HEK293T (cell line): ENCODE results near the gene CTDP1.
A peak's percentile ranks its signal among the peaks of the same experiment; 100 is the strongest.

ENCODE experiments used
- CTCF ChIA-PET: fragments of 350-600 bp; formaldehyde crosslinking; extraction: SDS; loops from one replicate; lab custom pipeline; 2021; ENCODE audit warnings: antibody characterized with exemption, inconsistent platforms; lab: Yijun Ruan, JAX
- POLR2A ChIA-PET: fragments of 350-600 bp; formaldehyde crosslinking; extraction: SDS; loops from one replicate; lab custom pipeline; 2020; ENCODE audit warnings: antibody characterized with exemption, inconsistent platforms; lab: Yijun Ruan, JAX
- DNase-seq: peaks from one replicate; pipeline ENCODE4 v3.0.0; 2012; ENCODE audit warnings: mixed read lengths; ENCODE audit errors: extremely low spot score
- ARNT ChIP-seq: fragments of 450-650 bp; IDR thresholded peaks from 2 replicates; pipeline ENCODE4 v1.6.1; 2017; ENCODE audit warnings: mild to moderate bottlenecking
- BHLHE40 ChIP-seq: fragments of 450-650 bp; IDR thresholded peaks from 2 replicates; pipeline ENCODE4 v1.6.1; 2016; ENCODE audit warnings: mild to moderate bottlenecking, moderate library complexity, borderline replicate concordance
- CTBP1 ChIP-seq: fragments of 450-650 bp; IDR thresholded peaks from 2 replicates; pipeline ENCODE4 v1.6.1; 2016; ENCODE audit warnings: borderline replicate concordance
- ELF4 ChIP-seq: fragments of 450-650 bp; IDR thresholded peaks from 2 replicates; pipeline ENCODE4 v1.6.1; 2017; ENCODE audit warnings: antibody characterized with exemption
- FOXA1 ChIP-seq: fragments of 450-650 bp; IDR thresholded peaks from 2 replicates; pipeline ENCODE4 v1.6.1; 2016; ENCODE audit warnings: mild to moderate bottlenecking
- FOXK2 ChIP-seq: fragments of 450-650 bp; IDR thresholded peaks from 2 replicates; pipeline ENCODE4 v1.6.1; 2016; ENCODE audit warnings: mild to moderate bottlenecking
- FOXM1 ChIP-seq: fragments of 450-650 bp; IDR thresholded peaks from 2 replicates; pipeline ENCODE4 v1.6.1; 2017; ENCODE audit warnings: mild to moderate bottlenecking, borderline replicate concordance
- HDGF ChIP-seq: fragments of 450-650 bp; IDR thresholded peaks from 2 replicates; pipeline ENCODE4 v1.6.1; 2017; ENCODE audit warnings: antibody characterized with exemption, borderline replicate concordance
- L3MBTL2 ChIP-seq: fragments of 450-650 bp; conservative IDR thresholded peaks from 2 replicates; pipeline ENCODE4 v1.6.1; 2016; ENCODE audit warnings: mild to moderate bottlenecking
- LEF1 ChIP-seq: fragments of 450-650 bp; IDR thresholded peaks from 2 replicates; pipeline ENCODE4 v1.6.1; 2017; ENCODE audit warnings: mild to moderate bottlenecking, borderline replicate concordance
- NFRKB ChIP-seq: fragments of 450-650 bp; IDR thresholded peaks from 2 replicates; pipeline ENCODE4 v1.6.1; 2016; ENCODE audit warnings: mild to moderate bottlenecking, moderate library complexity
- SP1 ChIP-seq: fragments of 450-650 bp; IDR thresholded peaks from 2 replicates; pipeline ENCODE4 v1.6.1; 2017
- SUZ12 ChIP-seq: fragments of 450-650 bp; IDR thresholded peaks from 2 replicates; pipeline ENCODE4 v1.6.1; 2016; ENCODE audit warnings: mild to moderate bottlenecking
- TARDBP ChIP-seq: fragments of 450-650 bp; IDR thresholded peaks from 2 replicates; pipeline ENCODE4 v1.6.1; 2016
- ZNF384 ChIP-seq: fragments of 450-650 bp; IDR thresholded peaks from 2 replicates; pipeline ENCODE4 v1.6.1; 2016
- TF ChIP-seq, protein P1 (sequence below): fragments of 450-650 bp; IDR thresholded peaks from 2 replicates; pipeline ENCODE4 v1.6.1; 2016

Gene CTDP1

DNA sequence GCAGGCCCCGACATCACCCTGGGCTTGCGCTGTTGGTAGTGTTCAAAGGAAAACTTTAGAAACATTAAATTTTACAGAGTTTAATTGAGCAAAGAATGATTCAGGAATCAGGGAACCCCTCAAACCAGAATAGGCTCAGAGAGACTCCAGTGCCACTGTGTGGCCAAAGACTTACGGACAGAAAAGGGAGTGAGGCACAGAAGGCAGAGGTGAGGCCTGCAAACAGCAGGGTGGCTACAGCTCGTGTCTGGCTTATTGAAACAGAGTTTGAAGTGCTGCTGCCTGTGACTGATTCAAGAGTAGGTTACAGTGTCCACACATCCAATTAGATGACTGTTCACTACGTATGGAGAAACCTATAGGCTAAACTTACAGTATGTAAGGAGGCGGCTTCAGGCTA is 2.4 kb upstream of the CTDP1 start:
- ChIA-PET POLR2A (no interaction called here), CTCF (no interaction called here)
- DNase-seq = no peak
- TF ChIP-seq ELF4 (no peak), FOXA1 (no peak), LEF1 (no peak), ZNF384 (no peak), L3MBTL2 (no peak), FOXM1 (no peak), HDGF (no peak), ARNT (no peak), NFRKB (no peak)
- TF ChIP-seq, protein P1, sequence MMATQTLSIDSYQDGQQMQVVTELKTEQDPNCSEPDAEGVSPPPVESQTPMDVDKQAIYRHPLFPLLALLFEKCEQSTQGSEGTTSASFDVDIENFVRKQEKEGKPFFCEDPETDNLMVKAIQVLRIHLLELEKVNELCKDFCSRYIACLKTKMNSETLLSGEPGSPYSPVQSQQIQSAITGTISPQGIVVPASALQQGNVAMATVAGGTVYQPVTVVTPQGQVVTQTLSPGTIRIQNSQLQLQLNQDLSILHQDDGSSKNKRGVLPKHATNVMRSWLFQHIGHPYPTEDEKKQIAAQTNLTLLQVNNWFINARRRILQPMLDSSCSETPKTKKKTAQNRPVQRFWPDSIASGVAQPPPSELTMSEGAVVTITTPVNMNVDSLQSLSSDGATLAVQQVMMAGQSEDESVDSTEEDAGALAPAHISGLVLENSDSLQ = no peak

DNA sequence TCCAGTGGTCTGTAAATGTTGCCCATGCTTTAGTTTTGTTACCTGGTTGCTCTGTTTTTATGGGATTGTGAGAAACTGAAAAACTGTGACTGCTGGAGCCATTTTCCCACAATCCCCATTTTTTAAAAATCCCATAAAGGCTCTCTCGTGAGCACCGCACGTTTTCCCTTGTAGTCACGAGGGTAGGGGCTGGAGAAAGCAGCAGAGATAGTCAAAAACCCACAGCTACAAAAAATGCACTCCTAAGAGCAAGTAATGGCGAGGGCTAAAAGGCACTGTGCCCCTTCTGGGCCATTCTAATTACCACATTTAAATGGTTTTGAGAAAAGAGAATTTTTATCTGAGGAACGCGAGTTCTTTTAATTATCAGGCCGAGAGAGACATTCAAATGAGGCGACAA is 1.8 kb upstream of the CTDP1 start:
- TF ChIP-seq FOXM1 (no peak), L3MBTL2 (no peak), SUZ12 (no peak), BHLHE40 (no peak), HDGF (no peak), FOXK2 (no peak), CTBP1 (no peak), TARDBP (no peak), SP1 (no peak)
- no peak for DNase-seq
- ChIA-PET CTCF (no interaction called here), POLR2A (no interaction called here)

DNA sequence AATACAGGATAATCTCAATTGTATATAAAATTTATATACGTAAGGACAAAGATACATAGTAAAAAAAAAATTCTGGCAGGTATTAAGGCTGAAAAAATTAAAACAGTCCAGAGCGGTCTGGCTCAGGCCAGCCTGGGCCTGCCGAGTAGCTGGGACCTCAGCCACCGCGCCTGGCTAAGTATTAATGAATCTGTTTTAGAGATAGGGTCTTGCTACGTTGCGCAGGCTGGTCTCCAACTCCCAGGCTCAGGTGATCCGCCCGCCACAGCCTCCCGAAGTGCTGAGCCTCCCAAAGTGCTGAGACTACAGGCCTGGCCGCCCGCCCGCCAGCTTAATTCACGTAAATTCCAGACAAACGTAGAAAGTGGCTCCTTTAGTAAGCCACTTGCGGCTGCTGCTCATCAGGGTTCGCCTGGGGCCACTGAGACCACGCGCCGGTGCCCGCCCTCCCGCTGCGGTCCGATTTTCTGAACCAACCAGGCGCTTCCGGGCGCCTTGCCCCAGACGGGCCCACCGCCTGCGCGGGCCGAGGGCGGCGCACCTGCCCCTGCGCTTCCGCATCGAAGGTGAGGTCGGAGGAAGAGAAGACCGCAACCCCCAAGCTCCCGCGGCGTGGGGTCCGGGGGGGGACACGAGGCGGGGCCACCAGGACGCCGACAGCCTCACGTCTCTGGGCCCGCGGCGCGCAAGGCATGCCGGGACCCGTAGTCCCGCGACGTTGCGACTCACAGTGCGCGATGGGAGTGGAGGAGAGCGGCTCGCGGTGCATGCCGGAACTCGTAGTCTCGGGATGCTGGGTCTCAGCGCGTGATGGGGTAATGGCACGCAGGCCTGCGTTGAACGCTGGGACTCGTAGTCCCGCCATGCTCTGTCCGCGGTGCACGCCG is 695 bp upstream of the CTDP1 start:
- peak; percentile 89 for DNase-seq
- POLR2A ChIA-PET = no interaction called here
- CTCF ChIA-PET = interaction anchor here (0.5 kb wide), 1 partner anchor 25 kb away, joined by 3 read pairs; no protein-coding TSS in a partner anchor
- TF ChIP-seq HDGF = no peak
- no peak for TF ChIP-seq ELF4
- no peak for TF ChIP-seq CTBP1
- peak; percentile 66 for TF ChIP-seq SUZ12
- TF ChIP-seq L3MBTL2 = peak; percentile 85
- TF ChIP-seq ZNF384 = no peak
- no peak for TF ChIP-seq TARDBP
- peak; percentile 86 for TF ChIP-seq FOXM1
- peak; percentile 85; the same call in 1 of the 2 replicates for TF ChIP-seq ARNT
- TF ChIP-seq, protein P1 = no peak
- TF ChIP-seq LEF1 = no peak
- TF ChIP-seq BHLHE40 = no peak
- TF ChIP-seq NFRKB = no peak
- no peak for TF ChIP-seq FOXK2
- no peak for TF ChIP-seq SP1
- no peak for TF ChIP-seq FOXA1

DNA sequence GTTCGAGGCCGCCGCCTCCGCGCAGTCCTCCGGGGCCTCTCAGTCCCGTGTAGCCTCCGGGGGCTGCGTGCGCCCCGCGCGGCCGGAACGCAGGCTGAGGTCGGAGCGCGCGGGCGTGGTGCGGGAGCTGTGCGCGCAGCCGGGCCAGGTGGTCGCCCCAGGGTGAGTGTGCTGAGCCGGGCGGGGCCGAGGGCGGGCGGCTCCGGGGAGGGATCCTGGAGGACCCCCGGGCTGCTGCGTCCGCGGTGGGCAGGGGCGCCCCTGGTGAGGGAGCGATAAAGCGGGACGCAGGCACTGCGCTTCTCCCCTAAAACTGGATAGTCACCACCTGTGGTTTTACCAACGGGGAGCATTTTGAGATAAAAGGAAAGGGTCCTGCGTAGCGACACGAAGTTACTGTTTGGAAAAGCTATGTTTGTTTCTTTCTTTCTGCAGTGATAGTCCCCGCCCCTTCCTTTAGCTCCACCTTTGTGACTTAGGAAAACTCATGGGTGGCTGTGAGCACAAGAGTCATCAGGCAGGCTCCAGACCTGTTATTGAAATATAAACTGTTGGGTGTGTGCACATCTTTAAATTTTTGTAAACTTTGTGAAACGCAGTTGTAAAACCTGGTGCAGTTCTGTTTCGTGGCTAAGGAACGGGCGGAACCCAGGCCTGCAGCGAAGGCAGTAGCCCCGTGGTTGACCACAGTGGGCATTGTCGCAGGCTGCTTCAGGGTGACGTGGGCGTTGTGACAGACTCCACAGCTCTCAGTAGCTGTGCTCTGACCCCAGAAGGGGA is 687 bp downstream of the CTDP1 start:
- CTCF ChIA-PET = no interaction called here
- DNase-seq = peak; percentile 26
- POLR2A ChIA-PET = no interaction called here
- TF ChIP-seq ELF4 (no peak), ARNT (no peak), FOXM1 (no peak), HDGF (no peak), FOXK2 (no peak), FOXA1 (no peak), L3MBTL2 (no peak), TARDBP (no peak), ZNF384 (no peak), BHLHE40 (no peak), CTBP1 (no peak), SP1 (no peak), LEF1 (no peak), SUZ12 (no peak), NFRKB (no peak)
- TF ChIP-seq, protein P1 = no peak

DNA sequence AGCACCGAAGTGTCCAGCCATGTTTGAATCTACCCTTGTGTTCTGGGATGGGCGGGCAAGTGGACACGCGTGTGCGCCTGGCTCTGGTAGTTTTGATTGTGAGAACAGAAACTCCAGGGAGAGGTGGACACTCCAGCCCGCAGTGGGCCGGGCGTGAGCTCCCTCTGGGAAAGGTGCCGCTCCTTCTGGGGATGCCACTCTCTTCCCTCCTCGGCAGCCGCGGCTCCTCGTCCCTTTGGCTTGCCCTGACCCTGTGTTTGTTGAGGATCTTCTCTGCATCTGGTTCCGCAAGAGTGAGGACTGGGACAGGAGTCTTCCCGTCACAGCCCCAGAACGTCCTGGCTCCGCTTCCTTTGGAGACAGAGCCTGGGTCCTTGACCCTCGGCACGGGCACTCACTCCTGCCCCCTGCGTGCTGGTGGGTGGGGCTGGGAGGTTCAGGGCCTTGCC is 1.3 kb downstream of the CTDP1 start:
- POLR2A ChIA-PET = no interaction called here
- no peak for TF ChIP-seq L3MBTL2
- no peak for TF ChIP-seq ELF4
- no peak for TF ChIP-seq LEF1
- no peak for TF ChIP-seq CTBP1
- no peak for TF ChIP-seq TARDBP
- no peak for TF ChIP-seq ARNT
- TF ChIP-seq FOXA1 = no peak
- no peak for TF ChIP-seq HDGF
- TF ChIP-seq NFRKB = no peak
- no peak for TF ChIP-seq FOXK2
- no peak for TF ChIP-seq SP1
- TF ChIP-seq FOXM1 = no peak
- CTCF ChIA-PET = no interaction called here
- no peak for DNase-seq
